Skin of body (tissue), 2 donors: ENCODE data around the gene RGS1. TPM values are rescaled to one million over a fixed set of nuclear protein-coding genes. Genes with fewer than 3 reads are reported as not detected.

Source experiments
- DNase-seq: peaks from one replicate; lab custom pipeline; 2025; lab: John Stamatoyannopoulos, UW
- total RNA-seq: library from RNA; depleted of rRNA; stranded (reverse); fragments of >200 nt; gene quantifications from one replicate; pipeline ENCODE4 v1.2.3, GENCODE V29; 2014

RGS1 gene
- total RNA-seq, 1 donor from 2014 or later = 13.0 TPM

- no peak for DNase-seq
These were observed 4.9 kb downstream of the RGS1 start for GRCh38 chr1:192580351-192580962.

DNA sequence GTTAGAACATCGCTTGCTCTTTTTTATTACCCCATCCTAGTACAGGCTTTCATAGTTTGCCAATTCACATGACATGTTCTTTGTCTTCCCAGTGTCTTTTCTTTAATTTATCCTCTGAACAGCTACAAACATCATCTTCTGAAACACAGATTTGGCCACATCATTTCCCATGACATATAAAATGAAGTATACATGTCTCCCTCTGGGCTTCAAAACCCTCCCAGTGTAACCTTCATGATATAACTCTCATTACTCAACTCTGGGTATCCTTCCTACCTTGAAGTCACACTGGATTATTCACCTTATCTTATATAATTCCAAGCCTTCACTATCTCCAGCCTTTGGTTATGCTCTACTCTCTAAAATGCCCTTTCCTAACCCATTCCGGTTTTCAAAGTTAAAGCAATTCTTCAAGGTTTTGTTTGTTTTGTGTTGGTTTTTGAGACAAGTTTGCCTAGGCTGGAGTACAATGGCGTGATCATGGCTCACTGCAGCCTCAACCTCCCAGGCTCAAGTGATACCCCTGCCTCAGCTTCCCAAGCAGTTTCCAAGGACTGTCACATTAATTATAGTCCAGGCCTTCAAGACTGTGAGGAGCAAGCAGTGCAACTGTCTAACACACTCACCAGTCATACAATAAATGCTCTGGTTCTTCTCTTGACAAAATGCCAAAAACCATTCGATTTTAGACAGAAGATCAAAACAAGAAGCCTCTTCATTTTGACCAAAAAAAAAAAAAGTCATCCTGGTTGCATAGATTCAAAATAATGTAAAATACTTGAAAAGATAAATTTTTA is 5.8 kb downstream of the RGS1 start:
- DNase-seq = no peak

GRCh38 chr1:192584866-192585265 is 9.3 kb downstream of the RGS1 start:
- no peak for DNase-seq

DNA sequence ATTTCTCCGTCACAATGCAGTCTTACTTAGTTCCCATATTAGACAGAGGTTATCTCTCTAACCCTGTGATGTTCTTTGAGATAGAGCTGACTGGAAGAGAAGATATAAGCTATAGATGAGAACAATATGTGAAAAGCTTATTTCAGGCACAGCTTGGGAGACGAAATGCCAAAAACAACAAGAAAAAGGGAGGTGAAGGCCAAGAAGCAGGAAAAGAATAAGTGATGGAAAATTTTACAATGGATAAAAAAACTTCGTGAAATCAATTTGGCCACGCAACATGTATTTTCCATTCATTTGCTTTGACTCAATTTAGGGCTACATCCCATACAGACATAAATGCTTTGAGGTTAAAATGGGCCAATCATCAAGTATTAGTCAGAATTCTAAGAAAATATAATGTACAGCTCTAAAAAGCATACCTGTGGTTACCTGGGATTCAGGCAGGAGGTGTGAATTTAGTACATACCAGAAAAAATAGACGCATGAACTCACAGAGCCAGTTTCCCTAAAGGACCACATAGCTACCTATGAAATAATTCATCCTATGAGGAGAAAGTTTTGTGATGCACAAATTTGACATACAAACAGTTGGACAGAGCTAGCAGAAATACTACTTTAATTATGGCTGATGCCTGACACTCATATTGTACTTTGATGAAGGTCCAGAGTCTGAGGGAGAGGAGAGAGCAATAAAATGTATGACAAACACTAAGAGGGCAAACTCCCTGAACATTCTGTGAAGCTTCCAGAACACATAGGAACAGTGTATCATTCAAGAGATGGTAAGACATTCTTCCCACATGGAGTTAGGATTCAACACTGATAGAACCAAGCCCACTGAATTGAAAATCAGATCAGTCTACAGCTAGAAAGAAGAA is 12.1 kb downstream of the RGS1 start:
- DNase-seq = no peak

GRCh38 chr1:192588546-192588945 is 13.0 kb downstream of the RGS1 start:
- no peak for DNase-seq

GRCh38 chr1:192589813-192590212 is 14.2 kb downstream of the RGS1 start:
- no peak for DNase-seq

DNA sequence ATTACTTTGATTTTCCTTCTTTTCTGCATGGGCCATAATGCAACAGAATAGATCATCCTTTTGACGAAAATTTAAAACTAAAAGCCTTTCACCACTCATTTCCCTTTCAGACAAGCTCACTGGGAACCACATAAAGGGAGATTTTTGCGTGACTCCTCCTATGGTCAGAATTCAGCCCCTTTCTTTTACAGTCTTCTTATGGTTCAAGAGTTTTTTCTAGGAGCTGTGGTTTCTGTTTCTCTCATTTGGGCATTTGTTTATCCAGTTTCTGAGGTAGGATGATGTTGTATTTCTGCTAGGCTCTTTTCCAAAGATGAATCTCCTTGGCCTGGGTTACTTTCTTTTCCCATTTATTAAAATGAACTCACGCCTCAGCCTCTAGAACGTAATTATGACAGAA is 16.9 kb downstream of the RGS1 start:
- DNase-seq = no peak

DNA sequence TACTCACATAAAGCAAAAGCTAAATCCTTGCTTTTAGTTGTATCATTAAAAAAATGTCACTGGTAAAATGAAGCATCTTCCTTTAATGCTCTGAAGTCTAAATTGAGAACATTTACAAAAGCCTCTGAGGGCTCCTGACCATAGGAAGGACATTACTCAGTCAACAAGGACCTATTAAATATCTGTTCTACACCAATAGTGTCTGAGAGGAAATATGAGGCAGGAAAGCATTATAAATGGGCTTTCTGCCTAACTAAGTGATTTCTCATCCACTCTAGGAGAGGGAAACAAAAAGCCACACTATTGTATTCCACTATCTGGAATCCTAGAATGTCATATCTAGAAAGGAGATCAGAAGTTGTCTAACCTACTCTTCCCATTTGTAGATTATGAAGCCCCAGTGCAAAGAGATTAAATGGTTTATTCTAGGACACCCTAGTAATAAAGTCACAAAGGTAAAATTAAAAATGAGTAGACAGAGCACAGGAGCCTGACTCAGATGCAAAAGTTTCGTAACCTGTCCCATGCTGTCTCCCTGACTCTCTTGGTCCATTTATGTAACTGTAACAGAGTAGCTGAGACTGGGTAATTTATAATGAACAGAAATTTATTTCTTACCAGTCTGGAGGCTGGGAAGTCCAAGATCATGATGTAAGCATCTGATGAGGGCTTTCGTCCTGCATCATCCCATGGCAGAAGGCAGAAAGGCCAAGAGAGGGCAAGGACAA is 17.6 kb downstream of the RGS1 start:
- DNase-seq = no peak

DNA sequence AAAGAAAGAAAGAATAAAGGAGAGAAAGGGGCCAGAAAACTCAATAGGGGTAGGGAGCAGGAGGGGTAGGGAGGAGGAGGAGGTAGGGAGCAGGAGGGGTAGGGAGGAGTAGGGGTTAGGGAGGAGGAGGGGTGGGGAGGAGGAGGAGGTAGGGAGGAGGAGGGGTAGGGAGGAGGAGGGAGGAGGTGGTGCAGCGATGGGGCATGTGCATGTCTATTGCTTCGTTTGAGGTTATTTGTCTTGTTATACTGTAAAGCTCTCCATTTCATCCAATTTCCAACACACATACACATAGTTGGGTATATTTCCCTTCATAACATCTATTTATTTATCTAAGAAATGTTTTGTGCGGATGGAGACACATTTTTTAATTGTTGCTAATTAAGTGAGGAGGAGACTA is 19.7 kb downstream of the RGS1 start:
- no peak for DNase-seq

DNA sequence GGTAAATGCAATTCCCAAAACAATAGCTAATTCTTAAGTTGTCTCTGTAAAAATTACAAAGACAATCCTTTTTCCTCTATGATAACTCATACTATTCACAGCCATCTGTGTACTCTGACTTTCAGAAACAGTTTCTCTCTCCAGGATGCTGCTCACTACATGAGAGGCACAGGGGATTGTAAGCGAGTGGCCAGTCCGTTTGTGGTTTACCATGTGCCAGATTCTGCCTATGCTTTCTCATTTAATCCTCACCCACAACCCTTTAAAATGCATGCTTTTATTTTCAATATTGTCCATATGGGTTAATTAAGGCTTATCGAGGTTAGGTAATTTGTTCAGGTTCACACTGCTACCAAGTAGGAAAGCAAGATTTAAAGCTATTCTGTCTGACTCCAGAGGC is 23.0 kb downstream of the RGS1 start:
- no peak for DNase-seq

DNA sequence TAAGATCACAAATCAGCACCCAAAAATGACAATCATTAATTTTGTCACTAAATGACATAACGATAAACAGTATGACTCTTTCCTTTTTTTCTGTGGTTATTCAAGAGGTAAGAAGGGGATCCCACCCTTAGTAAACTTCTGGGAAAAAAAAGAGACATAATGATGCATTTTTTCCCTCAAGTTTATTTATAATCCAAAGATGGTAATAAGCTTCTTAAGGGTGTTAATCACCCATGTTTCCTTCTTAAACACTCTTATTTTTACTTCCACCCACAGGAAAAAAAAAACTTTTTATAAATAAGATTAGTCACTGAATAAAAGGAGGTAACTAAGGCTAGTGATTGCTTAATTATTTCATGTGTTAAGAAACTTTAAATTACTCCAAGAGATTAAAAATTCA is 24.7 kb downstream of the RGS1 start:
- DNase-seq = no peak

- no peak for DNase-seq
These were observed 25.6 kb downstream of the RGS1 start for GRCh38 chr1:192601143-192601542.

- no peak for DNase-seq
These were observed 26.0 kb downstream of the RGS1 start for GRCh38 chr1:192601567-192601966.

DNA sequence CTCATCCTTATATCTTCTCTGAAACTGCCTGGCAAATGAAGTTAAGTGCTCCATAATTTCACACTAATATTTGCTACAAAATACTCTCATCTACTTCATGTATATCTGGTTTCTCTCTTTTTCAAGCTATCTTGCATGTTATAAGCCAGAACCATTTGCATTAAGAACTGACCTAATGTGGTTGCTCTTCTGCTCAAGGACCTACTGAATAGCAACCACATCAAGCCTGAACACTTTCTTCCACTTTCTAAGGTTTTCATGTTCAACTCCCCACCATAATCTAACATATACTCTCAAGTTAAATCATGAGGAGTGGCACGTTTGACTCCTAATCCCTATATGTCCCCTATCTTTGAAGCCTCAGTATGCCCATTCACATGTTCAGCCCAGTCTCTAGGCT is 27.2 kb downstream of the RGS1 start:
- DNase-seq = no peak

- DNase-seq = no peak
These were observed 27.7 kb downstream of the RGS1 start for GRCh38 chr1:192603218-192603787.

GRCh38 chr1:192604979-192605620 is 29.5 kb downstream of the RGS1 start:
- peak; percentile 5 for DNase-seq

GRCh38 chr1:192608671-192609070 is 33.1 kb downstream of the RGS1 start:
- DNase-seq = no peak

- DNase-seq = no peak
These were observed 33.8 kb downstream of the RGS1 start for GRCh38 chr1:192609110-192610079.

GRCh38 chr1:192610112-192610889 is 34.7 kb downstream of the RGS1 start:
- no peak for DNase-seq
